Middle frontal gyrus (tissue), 1 donor: ENCODE results near the gene POLR3GL.
"Not testable (repeated sequence)": the region's sequence is repeated elsewhere in the genome, so short reads cannot be mapped to it uniquely, and the experiment has no call there.

Experiments used
- DNase-seq: peaks from one replicate; pipeline ENCODE4 v3.0.0-alpha.2; 2015; ENCODE audit warnings: low spot score; ENCODE audit errors: extremely low spot score

Gene POLR3GL, protein sequence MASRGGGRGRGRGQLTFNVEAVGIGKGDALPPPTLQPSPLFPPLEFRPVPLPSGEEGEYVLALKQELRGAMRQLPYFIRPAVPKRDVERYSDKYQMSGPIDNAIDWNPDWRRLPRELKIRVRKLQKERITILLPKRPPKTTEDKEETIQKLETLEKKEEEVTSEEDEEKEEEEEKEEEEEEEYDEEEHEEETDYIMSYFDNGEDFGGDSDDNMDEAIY

GRCh38 chr1:145964328-145965118 is at the start of gene POLR3GL, which contains the start of gene ANKRD34A:
Gene POLR3GL, plus strand, starts transcription at chr1:145964690. Its CDS starts 10,176 bp downstream, at chr1:145974866.
Gene ANKRD34A, minus strand, starts transcription at chr1:145964575. Its CDS starts 2,816 bp downstream, at chr1:145961759.
- DNase-seq = peak; percentile 93

DNA sequence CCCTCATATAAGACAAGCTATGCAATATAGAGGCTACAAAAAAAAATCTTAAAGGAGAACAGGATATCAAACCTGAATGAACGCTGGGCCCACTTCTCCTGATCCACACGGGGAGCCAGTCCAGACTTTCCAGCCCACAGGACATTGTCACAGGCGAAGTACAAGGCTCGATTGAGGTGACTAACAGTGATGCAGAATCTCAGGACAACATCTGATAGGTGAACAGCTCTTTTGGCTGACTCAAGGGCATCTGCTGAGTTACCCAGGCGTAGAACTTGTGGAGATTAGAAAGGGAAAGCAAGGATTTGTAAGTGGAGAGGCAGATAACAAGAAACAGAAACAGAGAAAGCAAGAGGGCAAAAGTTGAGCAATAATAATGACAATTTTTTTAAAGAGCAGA is 47.7 kb upstream of the POLR3GL start:
- no peak for DNase-seq

GRCh38 chr1:145917595-145917994 is 46.9 kb upstream of the POLR3GL start:
- no peak for DNase-seq

DNA sequence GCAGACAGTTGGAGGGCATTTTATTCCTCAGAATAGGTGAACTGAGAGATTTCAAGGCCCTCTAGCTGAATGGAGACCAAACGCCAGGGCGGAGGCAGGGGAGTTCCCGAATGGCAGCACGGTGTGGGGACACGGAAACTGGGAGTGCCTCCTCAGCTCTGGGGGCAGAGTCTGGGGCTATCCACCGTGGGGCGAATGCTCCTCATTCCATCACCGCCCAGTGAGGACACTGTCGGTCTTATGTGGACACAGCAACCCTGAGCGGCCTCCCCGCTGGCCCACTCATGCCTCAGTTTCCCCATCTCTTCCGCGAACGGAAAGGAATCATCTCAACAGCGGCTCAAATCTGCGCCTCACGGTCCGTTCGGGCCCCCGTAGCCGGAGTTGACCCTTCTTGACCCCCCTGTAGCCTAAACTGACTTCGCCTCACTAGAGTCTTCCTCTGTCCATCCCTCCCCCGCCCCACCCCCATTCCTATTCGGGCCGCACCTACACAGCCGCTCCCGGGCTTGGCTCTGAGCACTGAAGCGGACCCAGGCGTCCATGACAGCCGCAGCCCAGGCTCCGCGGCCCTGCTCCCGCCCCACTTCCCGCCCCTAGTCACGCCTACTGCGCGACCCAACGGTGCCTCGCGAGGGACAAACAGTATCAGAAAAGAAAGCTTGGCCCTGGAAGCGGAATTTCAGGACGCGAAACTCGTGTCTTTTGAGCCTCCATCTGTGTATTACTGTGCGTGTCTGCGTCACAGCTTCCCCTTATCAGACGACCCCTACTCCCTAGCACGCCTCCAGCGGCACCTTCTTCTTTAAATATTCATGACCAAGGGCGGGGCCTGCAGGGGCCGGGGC is 46.1 kb upstream of the POLR3GL start, which contains the start of gene PEX11B:
PEX11B (minus strand) TSS at position 574 of the 848 bp plus-strand sequence; CDS start at position 545, 29 bp downstream.
- DNase-seq = peak; percentile 86

DNA sequence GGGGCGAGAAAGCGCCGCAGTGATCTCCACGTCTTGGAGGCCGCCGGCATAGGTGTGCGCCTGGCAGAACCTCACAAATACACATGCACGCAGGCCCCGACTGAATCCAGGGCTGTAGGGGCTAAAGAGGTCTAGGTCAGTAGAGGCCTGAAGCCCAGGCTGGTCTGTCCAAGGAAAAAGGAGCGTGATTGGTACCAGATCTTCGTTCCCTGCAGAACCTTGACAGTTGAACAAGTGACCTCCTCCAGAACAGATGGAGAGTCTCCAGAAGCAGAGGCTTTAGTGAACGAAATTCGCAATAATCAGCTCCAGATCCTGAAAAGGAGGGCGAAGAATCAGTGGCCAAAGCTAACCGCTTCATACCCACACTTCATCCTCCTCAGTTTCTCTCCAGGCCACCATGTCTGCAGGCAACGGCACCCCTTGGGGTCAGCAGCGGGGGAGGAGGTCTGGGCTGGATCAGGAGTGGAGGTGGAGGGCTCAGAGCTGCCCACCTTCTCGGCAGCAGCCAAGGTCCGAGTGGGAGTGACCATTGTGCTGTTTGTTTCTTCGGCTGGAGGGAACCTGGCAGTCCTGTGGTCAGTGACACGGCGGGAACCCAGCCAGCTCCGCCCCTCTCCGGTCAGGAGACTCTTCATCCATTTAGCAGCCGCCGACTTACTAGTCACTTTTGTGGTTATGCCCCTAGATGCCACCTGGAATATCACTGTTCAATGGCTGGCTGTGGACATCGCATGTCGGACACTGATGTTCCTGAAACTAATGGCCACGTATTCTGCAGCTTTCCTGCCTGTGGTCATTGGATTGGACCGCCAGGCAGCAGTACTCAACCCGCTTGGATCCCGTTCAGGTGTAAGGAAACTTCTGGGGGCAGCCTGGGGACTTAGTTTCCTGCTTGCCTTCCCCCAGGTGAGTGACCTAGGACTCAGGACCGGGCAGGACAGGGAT is 45.2 kb upstream of the POLR3GL start:
- no peak for DNase-seq

- not testable (repeated sequence) for DNase-seq
These were observed 44.2 kb upstream of the POLR3GL start for GRCh38 chr1:145920297-145920696.

GRCh38 chr1:145922266-145922665 is 42.2 kb upstream of the POLR3GL start:
- DNase-seq = no peak

GRCh38 chr1:145926686-145927062 is 37.8 kb upstream of the POLR3GL start:
- DNase-seq = no peak

DNA sequence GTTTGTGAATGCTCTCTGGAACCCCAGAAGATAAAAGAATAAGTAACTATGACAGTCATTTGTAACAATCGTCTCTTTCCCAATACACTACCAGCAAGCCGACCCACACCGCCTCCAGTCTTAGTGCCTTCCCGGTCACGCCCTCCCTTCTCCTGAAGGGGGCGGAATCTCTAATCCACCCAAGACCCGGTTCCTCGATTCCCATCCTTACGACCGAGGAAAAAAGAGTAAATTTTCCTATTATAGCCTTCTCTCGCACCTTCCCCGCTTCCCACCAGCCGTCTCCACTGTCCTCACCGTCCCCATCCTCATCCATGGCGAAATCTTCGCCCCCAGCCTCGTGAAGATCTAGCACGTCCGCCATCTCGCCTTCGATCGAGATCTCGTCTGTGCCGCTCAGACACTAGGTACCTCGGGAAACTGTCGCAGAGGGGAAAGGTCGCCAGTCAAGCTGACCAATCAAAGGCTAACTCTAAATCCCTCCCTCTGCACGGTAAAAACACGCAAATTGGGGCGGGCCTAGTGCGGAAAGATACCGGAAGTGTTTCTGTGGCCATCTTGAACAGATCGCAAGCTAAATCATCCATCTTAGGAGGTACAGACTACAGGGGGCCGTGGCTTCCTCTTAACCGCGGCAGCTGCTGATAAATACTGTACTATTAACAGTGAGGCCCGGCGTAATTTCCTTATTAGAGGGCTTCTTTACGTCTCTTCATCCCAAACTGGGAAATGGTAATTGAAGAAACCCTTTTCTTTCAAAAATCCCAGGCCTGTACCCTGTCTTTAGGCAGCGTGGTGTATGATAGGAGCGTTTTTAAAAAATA is 37.2 kb upstream of the POLR3GL start, which contains the start of gene RBM8A:
RBM8A (minus strand) TSS at position 422 of the 824 bp plus-strand sequence; CDS start at position 364, 58 bp downstream.
- peak; percentile 94 for DNase-seq

DNA sequence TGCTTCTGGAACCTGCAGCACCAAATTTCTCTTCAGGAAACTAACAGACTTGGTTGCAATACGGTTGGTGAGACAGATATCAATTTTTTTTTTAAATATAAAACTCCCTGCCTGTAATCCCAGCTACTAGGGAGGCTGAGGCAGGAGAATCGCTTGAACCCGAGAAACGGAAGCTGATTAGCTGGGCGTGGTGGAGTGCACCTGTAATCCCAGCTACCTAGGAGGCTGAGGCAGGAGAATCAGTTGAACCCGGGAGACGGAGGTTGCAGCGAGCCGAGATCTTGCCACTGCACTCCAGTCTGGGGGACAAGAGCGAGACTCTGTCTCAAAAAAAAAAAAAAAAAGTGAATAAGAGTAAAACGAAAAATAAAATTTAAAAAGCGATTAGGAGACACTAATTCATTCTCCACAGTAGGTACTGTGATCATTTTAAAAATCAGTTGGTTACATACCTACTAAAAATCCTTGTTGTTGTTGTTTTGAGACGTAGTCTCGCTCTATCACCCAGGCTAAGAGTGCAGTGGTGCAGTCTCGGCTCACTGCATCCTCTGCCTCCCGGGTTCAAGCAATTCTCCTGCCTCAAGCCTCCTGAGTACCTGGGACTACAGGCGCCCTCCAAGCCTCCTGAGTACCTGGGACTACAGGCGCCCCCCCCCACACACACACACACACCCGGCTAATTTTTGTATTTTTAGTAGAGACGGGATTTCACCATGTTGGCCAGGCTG is 36.4 kb upstream of the POLR3GL start:
- DNase-seq = no peak

DNA sequence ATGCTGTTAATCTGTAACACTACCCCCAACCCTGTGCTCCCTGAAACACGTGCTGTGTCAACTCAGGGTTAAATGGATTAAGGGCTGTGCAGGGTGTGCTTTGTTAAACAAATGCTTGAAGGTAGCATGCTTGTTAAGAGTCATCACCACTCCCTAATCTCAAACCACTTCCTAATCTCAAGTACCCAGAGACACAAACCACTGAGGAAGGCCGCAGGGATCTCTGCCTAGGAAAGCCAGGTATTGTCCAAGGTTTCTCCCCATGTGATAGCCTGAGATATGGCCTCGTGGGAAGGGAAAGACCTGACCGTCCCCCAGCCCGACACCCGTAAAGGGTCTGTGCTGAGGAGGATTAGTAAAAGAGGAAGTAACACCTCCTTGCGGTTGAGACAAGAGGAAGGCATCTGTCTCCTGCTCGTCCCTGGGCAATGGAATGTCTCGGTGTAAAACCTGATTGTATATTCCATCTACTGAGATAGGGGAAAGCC is 31.9 kb upstream of the POLR3GL start:
- DNase-seq = not testable (repeated sequence)

GRCh38 chr1:145935708-145936107 is 28.8 kb upstream of the POLR3GL start:
- DNase-seq = no peak

DNA sequence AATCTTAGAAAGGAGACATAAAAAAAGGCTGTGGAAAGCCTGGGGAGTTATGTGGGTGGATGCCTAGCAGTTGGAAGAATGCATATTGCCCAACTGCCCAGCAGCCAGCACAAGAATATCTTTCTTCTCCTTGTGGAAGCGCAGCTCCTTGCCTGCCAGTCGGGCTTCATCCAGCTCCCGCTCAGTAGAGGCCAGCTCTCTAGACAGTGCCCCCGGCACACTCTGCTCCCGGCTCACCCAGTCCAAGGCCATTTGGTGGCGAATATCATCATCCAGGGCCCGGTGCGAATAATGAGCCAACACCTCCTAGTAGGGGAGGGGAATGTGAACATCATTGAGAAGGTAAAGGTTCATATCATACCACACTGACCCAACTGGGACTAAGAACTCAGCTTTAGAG is 28.2 kb upstream of the POLR3GL start:
- DNase-seq = no peak

GRCh38 chr1:145937436-145937835 is 27.1 kb upstream of the POLR3GL start:
- no peak for DNase-seq

DNA sequence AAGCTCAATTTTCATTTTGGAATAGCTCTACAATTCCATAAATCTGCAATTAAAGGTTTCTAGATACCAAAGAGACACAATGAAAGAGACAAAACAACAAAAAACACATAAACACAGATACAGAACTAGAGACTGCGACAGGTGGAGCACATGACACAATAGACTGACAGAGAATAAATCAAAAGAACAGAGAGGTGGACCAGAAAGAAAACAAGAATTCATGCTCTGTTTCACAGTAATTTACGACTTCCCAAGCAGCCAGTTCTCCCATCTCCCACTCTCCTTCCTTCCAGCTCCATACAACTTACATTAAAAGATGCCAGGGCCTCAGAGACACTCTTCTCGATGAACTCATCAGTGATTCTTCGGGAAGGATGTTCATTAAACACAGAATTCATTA is 22.1 kb upstream of the POLR3GL start:
- DNase-seq = no peak

DNA sequence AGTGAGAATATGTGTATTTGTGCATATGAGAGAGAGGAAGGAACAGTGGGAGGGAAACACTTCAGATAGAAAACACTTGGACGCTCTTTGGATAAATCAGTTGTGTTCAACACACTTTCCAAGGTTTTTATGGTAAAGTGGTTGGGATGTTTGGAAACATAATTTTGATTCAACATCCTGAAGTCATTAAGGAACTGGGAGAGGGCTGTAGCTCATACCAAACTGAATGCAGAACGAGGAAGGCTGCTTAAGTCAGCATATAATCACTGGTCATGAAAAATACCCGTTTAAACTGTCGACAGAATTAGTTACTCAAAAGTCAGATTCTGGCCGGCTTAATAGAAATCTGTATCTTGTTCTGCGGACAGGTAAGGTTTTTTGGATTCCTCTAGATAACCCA is 21.6 kb upstream of the POLR3GL start:
- no peak for DNase-seq

GRCh38 chr1:145944532-145944931 is 20.0 kb upstream of the POLR3GL start:
- DNase-seq = no peak

DNA sequence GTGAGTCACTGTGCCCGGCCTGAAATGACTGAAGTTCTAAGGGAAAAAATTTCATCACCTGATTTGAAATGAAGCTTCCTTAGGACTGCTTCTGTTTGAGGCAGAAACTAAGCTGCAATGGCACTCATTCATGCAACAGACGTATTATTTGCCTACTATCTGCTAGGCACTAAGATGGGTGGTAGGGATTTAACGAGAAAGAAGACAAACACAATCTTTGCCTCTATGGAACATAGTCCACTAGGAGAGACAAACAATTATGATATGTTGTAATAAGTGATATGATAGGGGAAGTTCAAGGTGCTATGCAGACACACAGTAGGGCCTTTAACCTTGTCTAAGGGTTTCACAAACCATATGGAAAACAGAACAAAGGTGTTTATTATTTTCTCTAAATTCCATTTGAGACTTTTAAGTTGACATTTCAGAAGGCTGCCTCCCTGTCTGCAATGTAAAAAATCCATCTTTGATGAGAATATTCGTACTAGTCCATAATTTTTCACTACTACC is 18.0 kb upstream of the POLR3GL start:
- DNase-seq = no peak
